ENCODE data around the gene PLEKHG7. TPM values are rescaled to one million over a fixed set of nuclear protein-coding genes. Genes with fewer than 3 reads are reported as not detected.
A peak's percentile ranks its signal among the peaks of the same experiment; 100 is the strongest.
"Not testable (repeated sequence)": the region's sequence is repeated elsewhere in the genome, so short reads cannot be mapped to it uniquely, and the experiment has no call there.

Gene PLEKHG7
- under 0.01 TPM in 1 of 2 replicates, not detected in the other for total RNA-seq

- FAIRE-seq (no peak), DNase-seq (ENCODE audit: low read depth) (peak; percentile 41)
- no peaks in the 10 kb centered on the region for H3K36me3 ChIP-seq (ENCODE audit: control insufficient read depth, insufficient read depth, low read length)
- H3K4me3 ChIP-seq (ENCODE audit: low read depth, low read length): peak within 1 kb of the TSS; percentile 11
- no peak for TF ChIP-seq CTCF (IDR thresholded peaks at IDR 0.05; ENCODE audit: insufficient read depth, low read length, severe bottlenecking)
- no peaks in the 10 kb centered on the region for H3K27me3 ChIP-seq (ENCODE audit: control insufficient read depth, insufficient read depth, low read length)
Observed at GRCh38 chr12:92702754-92703679, at the start of gene PLEKHG7. Gene PLEKHG7 (plus strand): TSS chr12:92702989. CDS start chr12:92706632, 3,643 bp downstream.

GRCh38 chr12:92654256-92654655 lies 48.5 kb upstream of the PLEKHG7 start:
- H3K36me3 ChIP-seq (ENCODE audit: control insufficient read depth, insufficient read depth, low read length); H3K27me3 ChIP-seq (ENCODE audit: control insufficient read depth, insufficient read depth, low read length); FAIRE-seq; H3K4me3 ChIP-seq (ENCODE audit: low read depth, low read length); DNase-seq (ENCODE audit: low read depth): not testable (repeated sequence)

GRCh38 chr12:92654929-92655328 lies 47.9 kb upstream of the PLEKHG7 start:
- FAIRE-seq (no peak), DNase-seq (ENCODE audit: low read depth) (peak; percentile 41)
- no peaks in the 10 kb centered on the region for H3K36me3 ChIP-seq (ENCODE audit: control insufficient read depth, insufficient read depth, low read length)
- H3K4me3 ChIP-seq (ENCODE audit: low read depth, low read length): no peak overlapping the region
- TF ChIP-seq CTCF (IDR thresholded peaks at IDR 0.05; ENCODE audit: insufficient read depth, low read length, severe bottlenecking): no peak
- H3K27me3 ChIP-seq (ENCODE audit: control insufficient read depth, insufficient read depth, low read length): no peaks in the 10 kb centered on the region

GRCh38 chr12:92656911-92657310 lies 45.9 kb upstream of the PLEKHG7 start:
- no peaks in the 10 kb centered on the region for H3K36me3 ChIP-seq (ENCODE audit: control insufficient read depth, insufficient read depth, low read length)
- no peak for FAIRE-seq
- no peak for DNase-seq (ENCODE audit: low read depth)
- TF ChIP-seq CTCF (IDR thresholded peaks at IDR 0.05; ENCODE audit: insufficient read depth, low read length, severe bottlenecking): no peak
- H3K27me3 ChIP-seq (ENCODE audit: control insufficient read depth, insufficient read depth, low read length): no peaks in the 10 kb centered on the region
- H3K4me3 ChIP-seq (ENCODE audit: low read depth, low read length): no peak overlapping the region

GRCh38 chr12:92657770-92658169 lies 45.0 kb upstream of the PLEKHG7 start:
- Histone ChIP-seq H3K27me3 (ENCODE audit: control insufficient read depth, insufficient read depth, low read length) (no peaks in the 10 kb centered on the region), H3K36me3 (ENCODE audit: control insufficient read depth, insufficient read depth, low read length) (no peaks in the 10 kb centered on the region), H3K4me3 (ENCODE audit: low read depth, low read length) (no peak overlapping the region)
- DNase-seq (ENCODE audit: low read depth) (no peak), FAIRE-seq (no peak)
- TF ChIP-seq CTCF (IDR thresholded peaks at IDR 0.05; ENCODE audit: insufficient read depth, low read length, severe bottlenecking): no peak

- Histone ChIP-seq H3K27me3 (ENCODE audit: control insufficient read depth, insufficient read depth, low read length) (no peaks in the 10 kb centered on the region), H3K4me3 (ENCODE audit: low read depth, low read length) (no peak overlapping the region), H3K36me3 (ENCODE audit: control insufficient read depth, insufficient read depth, low read length) (no peaks in the 10 kb centered on the region)
- no peak for FAIRE-seq
- TF ChIP-seq CTCF (IDR thresholded peaks at IDR 0.05; ENCODE audit: insufficient read depth, low read length, severe bottlenecking): no peak
- DNase-seq (ENCODE audit: low read depth): no peak
Observed at GRCh38 chr12:92658611-92659010, 44.2 kb upstream of the PLEKHG7 start.
